Adipose tissue (tissue), 3 donors: ENCODE measurements around the gene RIMKLB. TPM values are rescaled to one million over a fixed set of nuclear protein-coding genes. Genes with fewer than 3 reads are reported as not detected.

ENCODE experiments used
- H3K27ac ChIP-seq: one replicate; pipeline ENCODE4 v1.5.1; 2013; ENCODE audit warnings: low read depth, low read length
- WGBS, 3 donors: extraction: QIAGEN DNeasy Blood & Tissue Kit; methylation state at CpG; one replicate each; pipeline ENCODE4 v1.1.7; 2013; 5-methylcytosine and 5-hydroxymethylcytosine counted together
- polyA plus RNA-seq, 3 donors: library from polyadenylated mRNA; stranded (reverse); fragments of 200-250 nt; gene quantifications; one replicate each; pipeline ENCODE4 v1.2.3, GENCODE V29; 2013
- donor health status: healthy with polysubstance abuse.
- donor health status: Bipolar disorder and iron deficiency.
- donor health status: healthy.

The RIMKLB gene
- polyA plus RNA-seq = 100 to 1,000 TPM in 1 of 3 donors, 10 to 100 TPM in 1, 1 to 10 TPM in 1; 5.5 to 108 (median 45.7) TPM

- peak within 1 kb of the TSS; percentile 81 for H3K27ac ChIP-seq
- 1% methylated on average over 53 to 88 of the region's 88 CpGs for WGBS, 3 donors
These were observed at the start of gene RIMKLB for GRCh38 chr12:8697476-8698131. RIMKLB (plus strand) TSS chr12:8697991; CDS start chr12:8713867, 15,876 bp downstream.

- no peak overlapping the region for H3K27ac ChIP-seq
- WGBS, 3 donors = 84 to 85% (median 84%) methylated on average over 8 of the region's 8 CpGs
These were observed 49.1 kb upstream of the RIMKLB start for GRCh38 chr12:8648576-8649205.

GRCh38 chr12:8655421-8655820 is 42.4 kb upstream of the RIMKLB start:
- no peak overlapping the region for H3K27ac ChIP-seq
- 76 to 85% (median 77%) methylated on average over 6 of the region's 6 CpGs for WGBS, 3 donors

- no peak overlapping the region for H3K27ac ChIP-seq
- WGBS, 3 donors = 38 to 53% (median 42%) methylated on average over 1 of the region's 1 CpG
These were observed 39.4 kb upstream of the RIMKLB start for GRCh38 chr12:8658346-8658745.

GRCh38 chr12:8661016-8661415 is 36.8 kb upstream of the RIMKLB start:
- 49 to 71% (median 60%) methylated on average over 3 of the region's 3 CpGs for WGBS, 3 donors
- no peak overlapping the region for H3K27ac ChIP-seq

GRCh38 chr12:8661751-8662150 is 36.0 kb upstream of the RIMKLB start:
- WGBS, 3 donors = 60 to 80% (median 73%) methylated on average over 3 of the region's 3 CpGs
- H3K27ac ChIP-seq = no peak overlapping the region

- 68 to 78% (median 70%) methylated on average over 6 of the region's 6 CpGs for WGBS, 3 donors
- no peak within 1 kb of the TSS for H3K27ac ChIP-seq
These were observed 35.2 kb upstream of the RIMKLB start, which contains the start of gene MFAP5 for GRCh38 chr12:8662593-8662992. MFAP5 (minus strand) TSS chr12:8662826; CDS start chr12:8662104, 722 bp downstream.

GRCh38 chr12:8664228-8664913 is 33.4 kb upstream of the RIMKLB start:
- 61 to 71% (median 61%) methylated on average over 5 of the region's 5 CpGs for WGBS, 3 donors
- H3K27ac ChIP-seq = no peak overlapping the region

GRCh38 chr12:8665759-8666158 is 32.0 kb upstream of the RIMKLB start:
- WGBS, 3 donors = 53 to 71% (median 69%) methylated on average over 4 of the region's 4 CpGs
- H3K27ac ChIP-seq = no peak overlapping the region

- H3K27ac ChIP-seq = no peak overlapping the region
These were observed 30.5 kb upstream of the RIMKLB start for GRCh38 chr12:8667270-8667669.

GRCh38 chr12:8668441-8668840 is 29.4 kb upstream of the RIMKLB start:
- WGBS, 3 donors = 72 to 83% (median 81%) methylated on average over 2 of the region's 2 CpGs

More at GRCh38 chr12:8667270-8667669, 30.5 kb upstream of the RIMKLB start:
- 59 to 68% (median 67%) methylated on average over 2 of the region's 2 CpGs for WGBS, 3 donors

GRCh38 chr12:8672381-8672780 is 25.4 kb upstream of the RIMKLB start:
- H3K27ac ChIP-seq = no peak overlapping the region
- WGBS, 3 donors = 80 to 89% (median 86%) methylated on average over 5 of the region's 5 CpGs

More at GRCh38 chr12:8668441-8668840, 29.4 kb upstream of the RIMKLB start:
- H3K27ac ChIP-seq = no peak overlapping the region

- H3K27ac ChIP-seq = no peak overlapping the region
- 6 to 24% (median 19%) methylated on average over 3 of the region's 3 CpGs for WGBS, 3 donors
These were observed 22.2 kb upstream of the RIMKLB start for GRCh38 chr12:8675591-8676036.

- WGBS, 3 donors = 66 to 78% (median 76%) methylated on average over 4 of the region's 4 CpGs
These were observed 21.1 kb upstream of the RIMKLB start for GRCh38 chr12:8676651-8677050.

GRCh38 chr12:8677362-8677761 is 20.4 kb upstream of the RIMKLB start:
- WGBS, 3 donors = 84 to 92% (median 87%) methylated on average over 3 of the region's 3 CpGs
- no peak overlapping the region for H3K27ac ChIP-seq

More at GRCh38 chr12:8676651-8677050, 21.1 kb upstream of the RIMKLB start:
- H3K27ac ChIP-seq = no peak overlapping the region

- no peak overlapping the region for H3K27ac ChIP-seq
- 66 to 72% (median 67%) methylated on average over 3 of the region's 3 CpGs for WGBS, 3 donors
These were observed 19.1 kb upstream of the RIMKLB start for GRCh38 chr12:8678661-8679111.

GRCh38 chr12:8680533-8680932 is 17.3 kb upstream of the RIMKLB start:
- H3K27ac ChIP-seq = no peak overlapping the region

GRCh38 chr12:8681129-8681884 is 16.5 kb upstream of the RIMKLB start:
- WGBS, 3 donors = 28 to 48% (median 44%) methylated on average over 11 of the region's 11 CpGs

More at GRCh38 chr12:8680533-8680932, 17.3 kb upstream of the RIMKLB start:
- 63 to 78% (median 76%) methylated on average over 9 of the region's 9 CpGs for WGBS, 3 donors

More at GRCh38 chr12:8681129-8681884, 16.5 kb upstream of the RIMKLB start:
- H3K27ac ChIP-seq = no peak overlapping the region
